Measurements from ENCODE around the gene CACTIN.

DNA sequence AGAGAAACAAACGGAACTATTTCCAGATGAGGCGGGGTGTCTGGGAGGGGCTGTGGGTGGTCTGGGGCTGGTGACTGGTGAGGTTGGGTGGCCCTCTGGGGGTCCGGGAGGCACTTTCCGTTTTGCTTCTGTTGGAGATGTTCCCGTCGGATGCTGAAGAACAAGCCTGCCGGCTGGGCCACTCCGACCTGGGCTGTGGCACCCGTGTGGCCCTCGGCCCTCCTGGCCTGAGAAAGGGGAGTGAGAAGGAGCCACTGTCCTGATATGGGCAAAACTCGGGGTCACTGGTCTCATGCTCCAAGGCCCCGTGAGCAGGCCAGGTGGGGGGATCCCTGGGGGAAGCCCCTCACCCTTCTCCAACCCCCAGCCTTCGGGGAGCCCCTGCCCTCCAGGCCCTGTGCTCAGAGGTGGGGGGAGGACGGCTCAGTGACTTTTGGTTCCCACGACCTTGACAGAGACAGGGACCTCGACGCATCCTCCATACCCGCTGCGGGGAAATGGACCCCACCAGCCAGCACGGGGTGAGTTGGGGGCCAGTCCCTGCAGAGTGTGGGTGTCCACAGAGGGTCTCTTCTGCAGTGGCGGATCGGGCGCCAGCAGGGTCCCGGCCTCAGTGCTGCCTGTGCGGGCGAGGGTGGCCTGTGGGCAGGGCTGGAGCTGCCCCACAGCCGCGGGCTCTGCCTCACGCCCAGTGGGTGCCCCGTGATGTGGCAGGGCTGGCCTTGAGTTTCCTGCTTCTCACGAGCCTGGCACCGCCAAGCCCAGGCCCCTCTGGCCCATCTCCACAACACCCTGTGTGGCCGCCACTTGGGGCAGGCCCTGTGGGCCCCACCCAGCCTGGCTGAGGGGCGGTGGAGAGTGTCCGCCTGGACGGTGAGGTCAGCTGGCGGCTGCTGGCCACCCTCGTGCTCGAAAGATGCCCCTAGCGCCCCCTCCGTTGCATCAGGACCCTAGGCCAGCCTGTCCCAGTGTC, 15.6 kb downstream of the CACTIN start:
- TF ChIP-seq EGR1 (IDR thresholded peaks at IDR 0.05; ENCODE audit: low read depth) (no peak), POLR2AphosphoS5 (IDR thresholded peaks at IDR 0.05; ENCODE audit: low read depth, low read length) (no peak), SRF (IDR thresholded peaks at IDR 0.05; ENCODE audit: low read depth) (no peak)
- TF ChIP-seq, protein P1, sequence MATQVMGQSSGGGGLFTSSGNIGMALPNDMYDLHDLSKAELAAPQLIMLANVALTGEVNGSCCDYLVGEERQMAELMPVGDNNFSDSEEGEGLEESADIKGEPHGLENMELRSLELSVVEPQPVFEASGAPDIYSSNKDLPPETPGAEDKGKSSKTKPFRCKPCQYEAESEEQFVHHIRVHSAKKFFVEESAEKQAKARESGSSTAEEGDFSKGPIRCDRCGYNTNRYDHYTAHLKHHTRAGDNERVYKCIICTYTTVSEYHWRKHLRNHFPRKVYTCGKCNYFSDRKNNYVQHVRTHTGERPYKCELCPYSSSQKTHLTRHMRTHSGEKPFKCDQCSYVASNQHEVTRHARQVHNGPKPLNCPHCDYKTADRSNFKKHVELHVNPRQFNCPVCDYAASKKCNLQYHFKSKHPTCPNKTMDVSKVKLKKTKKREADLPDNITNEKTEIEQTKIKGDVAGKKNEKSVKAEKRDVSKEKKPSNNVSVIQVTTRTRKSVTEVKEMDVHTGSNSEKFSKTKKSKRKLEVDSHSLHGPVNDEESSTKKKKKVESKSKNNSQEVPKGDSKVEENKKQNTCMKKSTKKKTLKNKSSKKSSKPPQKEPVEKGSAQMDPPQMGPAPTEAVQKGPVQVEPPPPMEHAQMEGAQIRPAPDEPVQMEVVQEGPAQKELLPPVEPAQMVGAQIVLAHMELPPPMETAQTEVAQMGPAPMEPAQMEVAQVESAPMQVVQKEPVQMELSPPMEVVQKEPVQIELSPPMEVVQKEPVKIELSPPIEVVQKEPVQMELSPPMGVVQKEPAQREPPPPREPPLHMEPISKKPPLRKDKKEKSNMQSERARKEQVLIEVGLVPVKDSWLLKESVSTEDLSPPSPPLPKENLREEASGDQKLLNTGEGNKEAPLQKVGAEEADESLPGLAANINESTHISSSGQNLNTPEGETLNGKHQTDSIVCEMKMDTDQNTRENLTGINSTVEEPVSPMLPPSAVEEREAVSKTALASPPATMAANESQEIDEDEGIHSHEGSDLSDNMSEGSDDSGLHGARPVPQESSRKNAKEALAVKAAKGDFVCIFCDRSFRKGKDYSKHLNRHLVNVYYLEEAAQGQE (IDR thresholded peaks at IDR 0.05; ENCODE audit: low read depth): no peak
